HT1080 (cell line): ENCODE data around the gene GLRA2. TPM values are rescaled to one million over a fixed set of nuclear protein-coding genes. Genes with fewer than 3 reads are reported as not detected.

Experiments
- DNase-seq: peaks from one replicate; pipeline ENCODE4 v3.0.0-alpha.2; 2015; ENCODE audit warnings: low read depth
- total RNA-seq: library from RNA; depleted of rRNA; stranded (reverse); fragments of >200 nt; shearing (Covaris generic); gene quantifications from 2 replicates; pipeline ENCODE4 v1.2.3, GENCODE V29; 2014

GLRA2 gene
- total RNA-seq, 1 experiment from 2014 or later: not detected

- DNase-seq: peak; percentile 15
These were observed 168.1 kb downstream of the GLRA2 start for GRCh38 chrX:14697451-14697850.

GRCh38 chrX:14698790-14699189 lies 169.5 kb downstream of the GLRA2 start:
- DNase-seq: no peak

- DNase-seq: no peak
These were observed 171.6 kb downstream of the GLRA2 start for GRCh38 chrX:14700982-14701381.

GRCh38 chrX:14702145-14702544 lies 172.8 kb downstream of the GLRA2 start:
- no peak for DNase-seq

GRCh38 chrX:14712096-14712495 lies 182.8 kb downstream of the GLRA2 start:
- DNase-seq: no peak

GRCh38 chrX:14717949-14718348 lies 188.6 kb downstream of the GLRA2 start:
- no peak for DNase-seq

- DNase-seq: peak; percentile 18
These were observed 189.1 kb downstream of the GLRA2 start for GRCh38 chrX:14718403-14718802.

GRCh38 chrX:14729058-14729457 lies 199.7 kb downstream of the GLRA2 start:
- no peak for DNase-seq

- DNase-seq: no peak
These were observed 209.3 kb downstream of the GLRA2 start for GRCh38 chrX:14738643-14739042.

- no peak for DNase-seq
These were observed 224.1 kb downstream of the GLRA2 start for GRCh38 chrX:14753441-14753840.

GRCh38 chrX:14758029-14758491 lies 228.7 kb downstream of the GLRA2 start:
- DNase-seq: no peak

GRCh38 chrX:14775416-14775815 lies 246.1 kb downstream of the GLRA2 start:
- no peak for DNase-seq

GRCh38 chrX:14776901-14777300 lies 247.6 kb downstream of the GLRA2 start:
- no peak for DNase-seq

GRCh38 chrX:14777525-14777924 lies 248.2 kb downstream of the GLRA2 start:
- peak; percentile 7 for DNase-seq

GRCh38 chrX:14779580-14779979 lies 250.2 kb downstream of the GLRA2 start:
- DNase-seq: no peak
